K562 (cell line): ENCODE measurements around the gene PDCD10. TPM values are rescaled to one million over a fixed set of nuclear protein-coding genes. Genes with fewer than 3 reads are reported as not detected.
A peak's percentile ranks its signal among the peaks of the same experiment; 100 is the strongest.

Experiments
- ATAC-seq: fragments of 200-7000 bp; cut with Tn5 transposase; 3 replicates; pipeline ENCODE4 v1.9.1; 2020; ENCODE audit warnings: moderate library complexity
- BruUV-seq: library from RNA; stranded (reverse); fragments of 400-500 nt; replicated peaks from 2 replicates; lab custom pipeline; 2021; lab: Mats Ljungman, UMichigan
- CTCF ChIA-PET: fragments of 300-600 bp; formaldehyde crosslinking; extraction: SDS; loops from one replicate; lab custom pipeline; 2021; ENCODE audit warnings: low intra/inter-chr PET ratio; lab: Yijun Ruan, JAX
- POLR2A ChIA-PET: fragments of 300-600, 350-650 bp; sonication (Branson Sonifier 250); formaldehyde crosslinking; extraction: SDS; loops from one replicate; lab custom pipeline; 2021; ENCODE audit warnings: antibody characterized with exemption, inconsistent platforms; lab: Yijun Ruan, JAX
- DNase-seq, 4 experiments: peaks; one replicate each; pipeline versions ENCODE4 v3.0.0 to v3.0.0-alpha.2; 2011 to 2018; ENCODE audit warnings: low spot score in 3 of 4, mixed read lengths in 3 of 4; ENCODE audit errors: extremely low read depth in 1 of 4
- FAIRE-seq: peaks from 2 replicates; lab custom pipeline; 2011; peaks lifted over from hg19 to GRCh38; lab: Jason Lieb, UNC
- H2AFZ ChIP-seq: 2 replicates; pipeline ENCODE4 v1.6.0; 2011; ENCODE audit warnings: low read depth, low read length, control low read depth, inconsistent platforms
- H3K27ac ChIP-seq: fragments of 200-600 bp; 3 replicates; pipeline ENCODE4 v1.8.0; 2011; ENCODE audit warnings: low read depth, mild to moderate bottlenecking, control low read depth, inconsistent platforms, low read length, moderate library complexity, mixed read lengths; ENCODE audit errors: extremely low read depth
- H3K27me3 ChIP-seq, 2 experiments: fragments of 300-600 bp in 1 of 2; 2 replicates in 1 of 2; 3 replicates in 1 of 2; pipeline versions ENCODE4 v1.6.0 to v1.8.0; 2011; ENCODE audit warnings: inconsistent platforms in 2 of 2, low read length in 2 of 2, mild to moderate bottlenecking in 1 of 2, mixed read lengths in 1 of 2, moderate library complexity in 1 of 2; ENCODE audit not compliant: control insufficient read depth in 2 of 2, insufficient read depth in 2 of 2
- H3K36me3 ChIP-seq: fragments of 300-600 bp; 3 replicates; pipeline ENCODE4 v1.8.0; 2011; ENCODE audit warnings: mild to moderate bottlenecking, low read length, inconsistent platforms; ENCODE audit not compliant: control insufficient read depth, insufficient read depth
- H3K4me1 ChIP-seq, 2 experiments: fragments of 200-600 bp in 1 of 2; replicated peaks in 1 of 2; 2 replicates in 1 of 2; 3 replicates in 1 of 2; pipeline versions ENCODE4 v1.5.1 to v1.8.0; 2011; ENCODE audit warnings: inconsistent platforms in 2 of 2, low read length in 2 of 2, mild to moderate bottlenecking in 1 of 2, mixed read lengths in 1 of 2, moderate library complexity in 1 of 2; ENCODE audit not compliant: control insufficient read depth in 2 of 2, insufficient read depth in 2 of 2
- H3K4me2 ChIP-seq: 2 replicates; pipeline ENCODE4 v1.6.1; 2011; ENCODE audit warnings: low read length, control low read depth, inconsistent platforms, mixed read lengths; ENCODE audit not compliant: insufficient read depth
- H3K4me3 ChIP-seq: fragments of 200-600 bp; sonication (generic), shearing (Covaris generic); 2 replicates; pipeline ENCODE4 v1.5.1; 2016; ENCODE audit warnings: control low read depth, inconsistent platforms
- H3K79me2 ChIP-seq: fragments of 200-600 bp; 3 replicates; pipeline ENCODE4 v1.8.0; 2011; ENCODE audit warnings: low read length, inconsistent platforms; ENCODE audit not compliant: control insufficient read depth, insufficient read depth
- H3K9ac ChIP-seq, 2 experiments: 2 replicates each; pipeline versions ENCODE4 v1.6.0 to v1.6.1; 2011; ENCODE audit warnings: low read depth in 2 of 2, low read length in 2 of 2, control low read depth in 1 of 2, inconsistent platforms in 1 of 2, mild to moderate bottlenecking in 1 of 2, mixed read lengths in 1 of 2; ENCODE audit not compliant: insufficient read depth in 1 of 2
- H3K9me1 ChIP-seq: one replicate; pipeline ENCODE4 v1.6.0; 2011; ENCODE audit warnings: inconsistent platforms, mild to moderate bottlenecking, low read length, moderate library complexity; ENCODE audit not compliant: control insufficient read depth, insufficient read depth
- H3K9me3 ChIP-seq: replicated peaks from 2 replicates; pipeline ENCODE4 v1.5.1; 2011; ENCODE audit warnings: low read depth, low read length, inconsistent platforms; ENCODE audit not compliant: control insufficient read depth, insufficient read depth
- H4K20me1 ChIP-seq: replicated peaks from 2 replicates; pipeline ENCODE4 v1.6.1; 2011; ENCODE audit warnings: low read length, inconsistent platforms, mixed read lengths; ENCODE audit not compliant: control insufficient read depth, insufficient read depth
- BCOR ChIP-seq: fragments of 450-650 bp; IDR thresholded peaks from 2 replicates; pipeline ENCODE4 v1.6.1; 2016
- FOSL1 ChIP-seq: fragments of 200-800 bp; sonication (Bioruptor generic); conservative IDR thresholded peaks from 2 replicates; pipeline ENCODE4 v1.6.1; 2016; ENCODE audit warnings: missing genetic modification characterization, missing compliant biosample characterization
- RFX1 ChIP-seq: fragments of 450-650 bp; IDR thresholded peaks from 2 replicates; pipeline ENCODE4 v1.6.1; 2016; ENCODE audit warnings: mild to moderate bottlenecking, moderate library complexity
- SRF ChIP-seq, 2 experiments: fragments of 250-450, 450-650 bp in 1 of 2; sonication (Bioruptor Pico) in 1 of 2; sonication (generic) in 1 of 2; formaldehyde crosslinking; IDR thresholded peaks; 2 replicates each; pipeline versions ENCODE4 v1.5.0 to v1.5.1; 2020 to 2022; ENCODE audit warnings: mild to moderate bottlenecking in 1 of 2, missing genetic modification reagents in 1 of 2
- YY1 ChIP-seq, 3 experiments: IDR thresholded peaks; 2 replicates each; pipeline ENCODE4 v1.6.1; 2011; ENCODE audit warnings: low read length in 2 of 3, mild to moderate bottlenecking in 2 of 3, moderate library complexity in 2 of 3, borderline replicate concordance in 1 of 3, control low read depth in 1 of 3, low read depth in 1 of 3; ENCODE audit not compliant: insufficient read depth in 3 of 3, insufficient replicate concordance in 2 of 3, control insufficient read depth in 1 of 3, insufficient read length in 1 of 3; ENCODE audit errors: extremely low read depth in 1 of 3
- ZC3H8 ChIP-seq: fragments of 450-650 bp; IDR thresholded peaks from 2 replicates; pipeline ENCODE4 v1.6.1; 2017
- ZFPM2 ChIP-seq: fragments of 250-450 bp; sonication (Bioruptor Pico); IDR thresholded peaks from 2 replicates; pipeline ENCODE4 v1.5.1; 2022; ENCODE audit warnings: mild to moderate bottlenecking
- WGBS: fragments of 100-300 bp; shearing (Covaris generic); methylation state at CpG from one replicate; pipeline ENCODE4 v1.1.6; 2016; ENCODE audit warnings: low coverage, mixed read lengths; ENCODE audit not compliant: insufficient coverage; ENCODE audit errors: missing lambda C conversion rate; 5-methylcytosine and 5-hydroxymethylcytosine counted together
- in situ Hi-C: fragments of 300-500 bp; cut with MboI; formaldehyde crosslinking; loops from 4 replicates; pipeline ENCODE4 v1.15.0; 2018; ENCODE audit warnings: inconsistent platforms, mixed read lengths
- intact Hi-C: fragments of 100-400 bp; cut with micrococcal nuclease; formaldehyde crosslinking; loops from 2 replicates; pipeline ENCODE4 v1.14.2; 2022
- polyA plus RNA-seq, 8 experiments: library from polyadenylated mRNA; depleted of rRNA in 4 of 8; stranded (reverse) in 5 of 8; unstranded in 3 of 8; fragments of >200 nt; fragmentation: Nextera tagmentation in 2 of 8; fragmentation: Illumina TruSeq in 1 of 8; extraction: Ambion mirVana in 2 of 8; extraction: Trizol in 1 of 8; gene quantifications; 2 replicates each; pipeline versions ENCODE4 v1.2.1 to v1.2.3, GENCODE V29; 2011 to 2014; ENCODE audit warnings: inconsistent platforms in 1 of 8, missing spikeins in 1 of 8
- total RNA-seq, 7 experiments: library from RNA; depleted of rRNA in 6 of 7; stranded (reverse); fragments of >200 nt in 6 of 7; fragmentation: Illumina TruSeq in 2 of 7; extraction: Trizol in 2 of 7; gene quantifications; 2 replicates each; pipeline versions ENCODE4 v1.2.1 to v1.2.3, GENCODE V29; 2011 to 2021; ENCODE audit warnings: low replicate concordance in 1 of 7

The PDCD10 gene
- total and polyA plus RNA-seq, 9 of the 15 experiments (the other 6 are each of a cell fraction or from before 2014, with no cell fraction given): 121 to 476 (median 232) TPM

- no TSS peak for BruUV-seq
- intact Hi-C loops: no loop called here
- no peaks in the 10 kb centered on the region for H3K9me1 ChIP-seq
- in situ Hi-C loops: no loop called here
- H3K4me2 ChIP-seq: peak overlapping the region; percentile 73
- H2AFZ ChIP-seq: no peak overlapping the region
- TF ChIP-seq YY1 (IDR thresholded peaks at IDR 0.05; ENCODE audit: borderline replicate concordance in 1 of 3, control insufficient read depth in 1 of 3, extremely low read depth in 1 of 3, insufficient read depth in 3 of 3, insufficient read length in 1 of 3, insufficient replicate concordance in 2 of 3, low read depth in 1 of 3, low read length in 2 of 3) (no peak), BCOR (no peak), ZC3H8 (no peak), FOSL1 (tag) (0 out of 2 replicates have a peak, but pooled peaks have one; percentile 17), SRF (CRISPR knock-in tag; IDR thresholded peaks at IDR 0.05) (0 out of 4 replicates have a peak, but pooled peaks of 1 of the 2 experiments have one; percentile 34), ZFPM2 (CRISPR knock-in tag) (no peak), RFX1 (0 out of 2 replicates have a peak, but pooled peaks have one; percentile 8)
- peak overlapping the region in 1 of 2 experiments; percentile 82; a peak in 2 of 4 replicates for H3K9ac ChIP-seq
- ChIA-PET CTCF (no interaction called here), POLR2A (no interaction called here)
- no peak for FAIRE-seq
- peak in 2 of 4 experiments; percentile 27 to 43 for DNase-seq
- H3K36me3 ChIP-seq: peaks cover 16% of the 10 kb centered on the region; the same call in 2 of the 3 replicates
- peak; percentile 20 for ATAC-seq
- no peaks in the 10 kb centered on the region for H3K9me3 ChIP-seq
- 2% methylated on average over 3 of the region's 3 CpGs for WGBS
- H4K20me1 ChIP-seq: 0 out of 2 replicates have a peak, but pooled peaks cover 9% of the 10 kb centered on the region
- H3K4me3 ChIP-seq: peak overlapping the region; percentile 15; the same call in 1 of the 2 replicates
- H3K79me2 ChIP-seq: peaks cover 100% of the 10 kb centered on the region
- peaks cover 12 to 38% of the 10 kb centered on the region in 2 experiments for H3K4me1 ChIP-seq
- no peaks in the 10 kb centered on the region for H3K27me3 ChIP-seq
- peak overlapping the region; percentile 96 for H3K27ac ChIP-seq
These were observed 6.5 kb downstream of the PDCD10 start for GRCh38 chr3:167728176-167728575.
